PC-3 (cell line): ENCODE results near the gene RASAL2.

Source experiments
- CTCF ChIP-seq: fragments of 300-600 bp; sonication (generic); conservative IDR thresholded peaks from 2 replicates; pipeline ENCODE4 v1.5.1; 2017; ENCODE audit warnings: antibody characterized with exemption, low read depth, mild to moderate bottlenecking, low read length
- EZH2 ChIP-seq: fragments of 300-600 bp; sonication (generic); IDR thresholded peaks from one replicate; pipeline ENCODE4 v1.6.1; 2017; ENCODE audit warnings: antibody characterized with exemption, mild to moderate bottlenecking, low read length; ENCODE audit not compliant: unreplicated experiment

GRCh38 chr1:178278916-178279686 lies 185.2 kb downstream of the RASAL2 start:
- TF ChIP-seq CTCF (no peak), EZH2 (no peak)
